Prostate gland (tissue), 2 donors: ENCODE data around the gene ALDH3A1. TPM values are rescaled to one million over a fixed set of nuclear protein-coding genes. Genes with fewer than 3 reads are reported as not detected.

ENCODE experiments used
- DNase-seq: peaks from one replicate; pipeline ENCODE4 v3.0.0-alpha.2; 2019; ENCODE audit warnings: low spot score
- H3K27ac ChIP-seq, 2 donors: fragments of 200-600 bp; sonication (generic); 2 replicates each; pipeline ENCODE4 v1.5.1; 2017 to 2019
- H3K27me3 ChIP-seq: fragments of 200-600 bp; sonication (generic); replicated peaks from 2 replicates; pipeline ENCODE4 v1.5.1; 2019; ENCODE audit not compliant: insufficient read depth
- H3K36me3 ChIP-seq, 2 donors: fragments of 200-600 bp; sonication (generic); 1 replicate in 1 of 2; 2 replicates in 1 of 2; pipeline versions ENCODE4 v1.5.1 to v1.8.1; 2017 to 2019
- H3K4me1 ChIP-seq: fragments of 200-600 bp; sonication (generic); replicated peaks from 2 replicates; pipeline ENCODE4 v1.5.1; 2019
- H3K4me3 ChIP-seq, 2 donors: fragments of 200-600 bp; sonication (generic); 2 replicates each; pipeline ENCODE4 v1.5.1; 2017 to 2019
- H3K9me3 ChIP-seq: fragments of 200-600 bp; sonication (generic); 2 replicates; pipeline ENCODE4 v1.5.1; 2017
- POLR2A ChIP-seq: fragments of 450-650 bp; IDR thresholded peaks from one replicate; pipeline ENCODE4 v1.6.1; 2016; ENCODE audit warnings: antibody characterized with exemption, mild to moderate bottlenecking
- POLR2AphosphoS5 ChIP-seq: sonication (generic); formaldehyde crosslinking; IDR thresholded peaks from one replicate; pipeline ENCODE4 v1.6.1; 2017; ENCODE audit warnings: antibody characterized with exemption
- WGBS: methylation state at CpG from one replicate; pipeline ENCODE4 v1.1.5; 2018; 5-methylcytosine and 5-hydroxymethylcytosine counted together
- intact Hi-C: fragments of 100-400 bp; cut with DNase I; formaldehyde crosslinking; loops from one replicate; pipeline ENCODE4 v1.14.2; 2022
- total RNA-seq, 2 donors: library from RNA; depleted of rRNA; stranded (reverse); fragments of >200 nt; gene quantifications; one replicate each; pipeline ENCODE4 v1.1.0, GENCODE V29; 2016
- TF ChIP-seq, protein P1 (sequence below), 4 experiments: fragments of 200-600 bp in 2 of 4; fragments of 450-650 bp in 2 of 4; sonication (generic) in 2 of 4; IDR thresholded peaks; 1 replicate in 3 of 4; 2 replicates in 1 of 4; pipeline ENCODE4 v1.5.1; 2016 to 2019; ENCODE audit warnings: antibody characterized with exemption in 4 of 4, mild to moderate bottlenecking in 2 of 4, moderate library complexity in 2 of 4

The ALDH3A1 gene
- total RNA-seq, 2 donors from 2014 or later: 2.1 to 12.8 TPM

DNA sequence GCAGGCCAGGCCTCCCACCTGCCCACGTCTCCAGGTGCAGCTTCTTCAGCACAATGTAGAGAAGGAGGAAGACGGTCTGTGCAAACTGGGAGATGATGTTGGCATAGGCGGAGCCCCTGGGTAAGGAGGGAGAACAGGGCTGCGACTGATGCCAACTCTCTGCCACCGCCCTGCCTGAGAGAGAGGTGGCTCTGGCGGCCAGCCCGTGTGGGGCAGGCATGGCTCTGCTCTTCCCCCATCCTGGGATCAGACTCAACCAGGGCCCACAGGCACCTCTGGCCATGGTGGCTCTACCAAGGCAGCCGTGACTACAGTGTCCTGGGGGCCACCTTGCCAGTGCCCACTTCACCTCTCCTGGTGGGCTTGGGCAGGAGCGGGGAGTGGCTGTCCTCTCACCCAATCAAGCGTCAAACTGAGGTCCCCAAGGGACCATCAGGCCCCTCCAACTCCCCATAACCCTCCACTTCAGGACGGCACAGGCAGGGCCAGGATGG, 40.3 kb downstream of the ALDH3A1 start:
- no peaks in the 10 kb centered on the region for H3K4me1 ChIP-seq
- intact Hi-C loops: no loop called here
- peak overlapping the region; percentile 52 to 55 for H3K27ac ChIP-seq
- H3K36me3 ChIP-seq: no peaks in the 10 kb centered on the region
- 55% methylated on average over 11 of the region's 11 CpGs for WGBS
- no peaks in the 10 kb centered on the region for H3K27me3 ChIP-seq
- TF ChIP-seq POLR2AphosphoS5: peak; percentile 59
- TF ChIP-seq, protein P1, sequence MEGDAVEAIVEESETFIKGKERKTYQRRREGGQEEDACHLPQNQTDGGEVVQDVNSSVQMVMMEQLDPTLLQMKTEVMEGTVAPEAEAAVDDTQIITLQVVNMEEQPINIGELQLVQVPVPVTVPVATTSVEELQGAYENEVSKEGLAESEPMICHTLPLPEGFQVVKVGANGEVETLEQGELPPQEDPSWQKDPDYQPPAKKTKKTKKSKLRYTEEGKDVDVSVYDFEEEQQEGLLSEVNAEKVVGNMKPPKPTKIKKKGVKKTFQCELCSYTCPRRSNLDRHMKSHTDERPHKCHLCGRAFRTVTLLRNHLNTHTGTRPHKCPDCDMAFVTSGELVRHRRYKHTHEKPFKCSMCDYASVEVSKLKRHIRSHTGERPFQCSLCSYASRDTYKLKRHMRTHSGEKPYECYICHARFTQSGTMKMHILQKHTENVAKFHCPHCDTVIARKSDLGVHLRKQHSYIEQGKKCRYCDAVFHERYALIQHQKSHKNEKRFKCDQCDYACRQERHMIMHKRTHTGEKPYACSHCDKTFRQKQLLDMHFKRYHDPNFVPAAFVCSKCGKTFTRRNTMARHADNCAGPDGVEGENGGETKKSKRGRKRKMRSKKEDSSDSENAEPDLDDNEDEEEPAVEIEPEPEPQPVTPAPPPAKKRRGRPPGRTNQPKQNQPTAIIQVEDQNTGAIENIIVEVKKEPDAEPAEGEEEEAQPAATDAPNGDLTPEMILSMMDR (IDR thresholded peaks at IDR 0.05): no peak
- no peak for TF ChIP-seq POLR2A
- DNase-seq: peak; percentile 80
- H3K9me3 ChIP-seq: no peaks in the 10 kb centered on the region
- no peak overlapping the region for H3K4me3 ChIP-seq

DNA sequence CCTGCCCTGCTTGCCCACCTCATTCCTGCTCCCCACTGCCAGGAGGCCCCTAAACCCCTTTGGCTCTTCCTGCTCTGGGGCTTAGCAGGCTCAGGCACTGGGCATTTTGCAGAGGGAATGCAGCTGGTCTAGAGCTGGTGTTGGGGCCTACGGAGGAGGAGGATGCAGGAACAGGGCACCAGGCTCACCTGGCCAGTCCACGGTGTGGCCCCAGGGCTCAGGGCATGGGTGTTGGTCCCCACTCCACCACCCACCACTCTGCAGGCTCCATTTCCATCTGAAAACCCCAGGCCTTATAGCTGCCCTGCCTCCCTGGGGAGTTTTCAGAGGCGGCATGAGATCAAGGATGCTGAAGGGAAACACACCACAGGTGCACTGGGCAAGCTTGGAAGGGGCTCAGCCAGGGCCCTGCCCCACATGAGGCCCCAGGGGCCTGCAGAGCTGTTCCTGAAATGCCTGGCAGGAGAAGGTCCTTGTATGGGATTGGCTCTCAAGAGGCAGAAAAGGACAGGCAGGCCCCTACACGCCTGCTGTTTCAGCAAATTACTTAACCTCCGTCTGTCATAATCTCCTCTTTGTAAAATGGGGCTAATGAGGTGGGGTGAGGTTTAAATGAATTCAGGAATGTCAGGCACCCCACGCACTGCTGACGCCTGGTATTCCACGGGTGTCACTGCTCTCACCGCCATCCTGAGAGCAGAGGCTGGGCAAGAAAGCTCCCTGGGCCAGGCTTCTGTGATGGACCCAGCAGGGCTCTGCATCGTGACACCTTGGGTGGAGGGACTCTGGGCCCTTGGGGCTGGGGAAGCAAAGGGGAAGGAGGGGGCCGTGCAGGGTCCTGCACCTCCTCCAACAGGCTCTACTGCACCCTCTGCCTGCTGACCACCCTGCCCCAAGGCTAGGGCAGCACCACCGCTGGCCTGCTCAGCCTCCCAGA, 41.0 kb downstream of the ALDH3A1 start:
- H3K27ac ChIP-seq: peak overlapping the region; percentile 52 to 55
- no peaks in the 10 kb centered on the region for H3K4me1 ChIP-seq
- DNase-seq: peak; percentile 83
- no peak overlapping the region for H3K4me3 ChIP-seq
- no peaks in the 10 kb centered on the region for H3K9me3 ChIP-seq
- WGBS: 49% methylated on average over 11 of the region's 12 CpGs
- intact Hi-C loops: no loop called here
- peak; percentile 72 for TF ChIP-seq POLR2AphosphoS5
- TF ChIP-seq POLR2A: no peak
- H3K36me3 ChIP-seq: no peaks in the 10 kb centered on the region
- no peaks in the 10 kb centered on the region for H3K27me3 ChIP-seq

DNA sequence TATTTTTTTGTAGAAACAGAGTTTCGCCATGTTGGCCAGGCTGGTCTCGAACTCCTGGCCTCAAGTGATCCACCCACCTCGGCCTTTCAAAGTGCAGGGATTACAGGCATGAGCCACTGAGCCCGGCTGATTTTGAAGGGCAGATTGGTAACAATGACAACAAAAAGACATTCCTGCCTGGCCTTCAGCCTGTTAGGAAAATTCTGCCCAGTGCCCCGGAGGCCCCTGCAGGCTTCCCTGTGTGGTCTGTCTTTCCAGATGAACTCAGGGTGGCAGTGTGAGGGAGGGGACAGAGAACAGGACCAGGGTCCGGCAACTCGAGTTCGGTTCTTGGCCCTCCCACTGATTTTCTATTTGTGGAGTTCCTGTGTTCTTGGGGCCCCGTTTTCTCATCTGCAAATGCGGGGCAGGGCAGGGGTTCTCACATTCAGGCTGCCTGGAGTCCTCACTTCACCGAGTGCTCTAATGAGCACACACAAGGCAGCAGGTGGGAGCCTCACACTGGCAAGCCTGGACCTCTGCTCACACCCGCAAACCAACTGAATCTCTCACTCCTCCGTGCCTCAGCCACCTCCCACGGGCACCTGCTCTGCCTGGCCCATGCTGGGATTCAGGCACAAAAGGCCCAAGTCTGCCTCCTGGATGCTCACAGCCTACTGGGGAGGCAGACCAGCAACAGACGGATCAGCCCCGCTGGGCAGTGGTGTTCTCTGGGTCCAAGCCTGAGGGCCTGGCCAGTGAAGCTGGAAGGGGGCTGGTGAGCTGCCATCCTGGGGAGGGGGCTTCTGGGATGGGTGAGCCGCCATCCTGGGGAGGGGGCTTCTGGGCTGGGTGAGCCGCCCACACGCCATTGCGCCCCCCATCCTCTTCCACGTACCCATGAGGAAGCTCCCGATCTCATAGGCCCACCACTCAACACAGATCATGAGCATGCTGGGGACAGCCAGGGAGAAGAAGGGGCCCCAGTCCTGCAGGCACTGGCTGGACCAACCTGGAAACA, 42.0 kb downstream of the ALDH3A1 start:
- Histone ChIP-seq H3K4me1 (no peaks in the 10 kb centered on the region), H3K27me3 (no peaks in the 10 kb centered on the region), H3K27ac (peak overlapping the region in 1 of 2 donors; percentile 52), H3K4me3 (no peak overlapping the region), H3K9me3 (no peaks in the 10 kb centered on the region), H3K36me3 (no peaks in the 10 kb centered on the region)
- no peak for TF ChIP-seq POLR2A
- TF ChIP-seq, protein P1 (IDR thresholded peaks at IDR 0.05): no peak
- no peak for TF ChIP-seq POLR2AphosphoS5
- intact Hi-C loops: no loop called here
- WGBS: 81% methylated on average over 22 of the region's 22 CpGs
- DNase-seq: no peak

DNA sequence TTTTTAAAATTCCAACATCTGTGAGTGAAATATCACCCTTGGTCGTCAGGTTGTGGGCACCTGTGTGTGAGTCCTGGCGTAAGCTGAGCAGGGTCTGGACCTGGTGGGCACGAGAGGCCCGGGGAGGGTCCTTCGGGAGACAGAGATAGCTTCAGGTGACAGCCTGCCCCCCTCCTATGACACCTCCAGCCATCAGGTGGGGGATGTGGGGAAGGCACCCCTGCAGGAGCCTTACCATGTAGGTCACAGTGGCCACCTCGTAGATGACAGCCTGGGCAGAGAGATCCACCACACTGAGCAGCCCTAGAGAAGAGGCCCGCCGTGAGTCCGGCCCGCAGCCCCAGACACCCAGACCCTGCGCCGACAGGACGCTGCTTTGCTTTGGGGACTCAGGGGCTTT, 42.9 kb downstream of the ALDH3A1 start:
- no peak overlapping the region for H3K4me3 ChIP-seq
- no peaks in the 10 kb centered on the region for H3K36me3 ChIP-seq
- no peaks in the 10 kb centered on the region for H3K27me3 ChIP-seq
- no peak for TF ChIP-seq POLR2A
- no peak for TF ChIP-seq POLR2AphosphoS5
- TF ChIP-seq, protein P1 (IDR thresholded peaks at IDR 0.05): no peak
- 88% methylated on average over 13 of the region's 13 CpGs for WGBS
- H3K27ac ChIP-seq: no peak overlapping the region
- intact Hi-C loops: no loop called here
- no peak for DNase-seq
- H3K9me3 ChIP-seq: no peaks in the 10 kb centered on the region
- H3K4me1 ChIP-seq: no peaks in the 10 kb centered on the region
